Tibial artery (tissue), 4 donors: ENCODE results near the gene RBM12.

Source experiments
- DNase-seq, 2 donors: peaks; one replicate each; pipeline ENCODE4 v3.0.0-alpha.2; 2019
- H3K27ac ChIP-seq, 2 donors: fragments of 200-600 bp; sonication (generic) in 1 of 2; 1 replicate in 1 of 2; 2 replicates in 1 of 2; pipeline ENCODE4 v1.5.1; 2018 to 2019; ENCODE audit warnings: mild to moderate bottlenecking in 1 of 2
- H3K27me3 ChIP-seq, 2 donors: fragments of 200-600 bp; sonication (generic) in 1 of 2; one replicate each; pipeline versions ENCODE4 v1.5.1 to v1.6.0; 2016 to 2019
- H3K36me3 ChIP-seq, 3 donors: fragments of 200-600 bp; sonication (generic) in 2 of 3; one replicate each; pipeline ENCODE4 v1.5.1; 2016 to 2019; ENCODE audit warnings: mild to moderate bottlenecking in 2 of 3
- H3K4me1 ChIP-seq, 4 donors: fragments of 200-600 bp; sonication (generic) in 2 of 4; 1 replicate in 3 of 4; 2 replicates in 1 of 4; pipeline ENCODE4 v1.5.1; 2016 to 2019
- H3K4me3 ChIP-seq, 2 donors: fragments of 200-600 bp; sonication (generic) in 1 of 2; 1 replicate in 1 of 2; 2 replicates in 1 of 2; pipeline ENCODE4 v1.5.1; 2018 to 2019; ENCODE audit warnings: mild to moderate bottlenecking in 2 of 2
- H3K9me3 ChIP-seq, 3 donors: fragments of 200-600 bp; sonication (generic) in 1 of 3; one replicate each; pipeline ENCODE4 v1.5.1; 2016 to 2019
- intact Hi-C: fragments of 100-400 bp; cut with DNase I; formaldehyde crosslinking; loops from one replicate; pipeline ENCODE4 v1.15.0; 2023; ENCODE audit warnings: low total_unique reads
- TF ChIP-seq, protein P1 (sequence below), 2 experiments: fragments of 200-600 bp in 1 of 2; fragments of 450-650 bp in 1 of 2; IDR thresholded peaks; one replicate each; pipeline ENCODE4 v1.5.1; 2017 to 2019; ENCODE audit warnings: antibody characterized with exemption in 2 of 2, mild to moderate bottlenecking in 1 of 2, moderate library complexity in 1 of 2

Gene RBM12

GRCh38 chr20:35630636-35631035, 34.1 kb downstream of the RBM12 start:
- intact Hi-C loops, result no loop called here
- H3K36me3 ChIP-seq, result peaks cover 53 to 72% (median 72%) of the 10 kb centered on the region in 3 donors
- no peaks in the 10 kb centered on the region for H3K9me3 ChIP-seq
- peaks cover 0 to 5% (median 2%) of the 10 kb centered on the region in 4 donors for H3K4me1 ChIP-seq
- DNase-seq, result no peak
- TF ChIP-seq, protein P1, sequence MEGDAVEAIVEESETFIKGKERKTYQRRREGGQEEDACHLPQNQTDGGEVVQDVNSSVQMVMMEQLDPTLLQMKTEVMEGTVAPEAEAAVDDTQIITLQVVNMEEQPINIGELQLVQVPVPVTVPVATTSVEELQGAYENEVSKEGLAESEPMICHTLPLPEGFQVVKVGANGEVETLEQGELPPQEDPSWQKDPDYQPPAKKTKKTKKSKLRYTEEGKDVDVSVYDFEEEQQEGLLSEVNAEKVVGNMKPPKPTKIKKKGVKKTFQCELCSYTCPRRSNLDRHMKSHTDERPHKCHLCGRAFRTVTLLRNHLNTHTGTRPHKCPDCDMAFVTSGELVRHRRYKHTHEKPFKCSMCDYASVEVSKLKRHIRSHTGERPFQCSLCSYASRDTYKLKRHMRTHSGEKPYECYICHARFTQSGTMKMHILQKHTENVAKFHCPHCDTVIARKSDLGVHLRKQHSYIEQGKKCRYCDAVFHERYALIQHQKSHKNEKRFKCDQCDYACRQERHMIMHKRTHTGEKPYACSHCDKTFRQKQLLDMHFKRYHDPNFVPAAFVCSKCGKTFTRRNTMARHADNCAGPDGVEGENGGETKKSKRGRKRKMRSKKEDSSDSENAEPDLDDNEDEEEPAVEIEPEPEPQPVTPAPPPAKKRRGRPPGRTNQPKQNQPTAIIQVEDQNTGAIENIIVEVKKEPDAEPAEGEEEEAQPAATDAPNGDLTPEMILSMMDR (IDR thresholded peaks at IDR 0.05), result no peak
- H3K4me3 ChIP-seq, result no peak overlapping the region
- H3K27me3 ChIP-seq, result no peaks in the 10 kb centered on the region
- no peak overlapping the region for H3K27ac ChIP-seq

DNA sequence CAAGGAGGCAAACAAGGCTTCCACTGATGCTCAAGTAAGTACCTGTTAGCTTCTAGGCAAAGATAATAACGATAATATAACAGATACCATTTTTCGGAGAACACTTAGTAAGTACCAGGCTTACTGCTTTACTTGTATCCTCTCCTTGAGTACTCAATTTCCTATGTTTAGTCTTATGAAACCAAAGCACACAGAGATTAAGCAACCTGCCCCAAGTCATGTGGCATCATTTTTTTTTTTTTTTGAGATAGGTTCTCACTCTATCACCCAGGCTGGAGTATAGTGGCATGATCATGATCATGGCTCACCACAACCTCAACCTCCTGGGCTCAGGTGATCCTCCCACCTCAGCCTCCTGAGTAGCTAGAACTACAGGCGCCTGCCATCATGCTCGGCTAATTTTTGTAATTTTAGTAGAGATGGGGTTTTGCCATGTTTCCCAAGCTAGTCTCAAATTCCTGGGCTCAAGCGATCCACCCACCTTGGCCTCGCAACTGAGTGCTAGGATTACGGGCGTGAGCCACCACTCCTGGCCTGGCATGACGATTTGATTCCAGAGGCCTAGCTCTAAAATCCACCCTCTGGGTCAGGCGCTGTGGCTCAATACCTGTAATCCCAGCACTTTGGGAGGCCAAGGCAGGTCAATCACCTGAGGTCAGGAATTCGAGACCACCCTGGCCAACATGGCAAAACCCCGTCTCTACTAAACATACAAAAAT, 35.1 kb downstream of the RBM12 start:
- Histone ChIP-seq H3K27ac (no peak overlapping the region), H3K36me3 (peaks cover 60 to 83% (median 82%) of the 10 kb centered on the region in 3 donors), H3K9me3 (no peaks in the 10 kb centered on the region), H3K4me3 (no peak overlapping the region), H3K27me3 (no peaks in the 10 kb centered on the region), H3K4me1 (no peaks in the 10 kb centered on the region)
- intact Hi-C loops, result no loop called here
- TF ChIP-seq, protein P1 (IDR thresholded peaks at IDR 0.05), result no peak
- no peak for DNase-seq

DNA sequence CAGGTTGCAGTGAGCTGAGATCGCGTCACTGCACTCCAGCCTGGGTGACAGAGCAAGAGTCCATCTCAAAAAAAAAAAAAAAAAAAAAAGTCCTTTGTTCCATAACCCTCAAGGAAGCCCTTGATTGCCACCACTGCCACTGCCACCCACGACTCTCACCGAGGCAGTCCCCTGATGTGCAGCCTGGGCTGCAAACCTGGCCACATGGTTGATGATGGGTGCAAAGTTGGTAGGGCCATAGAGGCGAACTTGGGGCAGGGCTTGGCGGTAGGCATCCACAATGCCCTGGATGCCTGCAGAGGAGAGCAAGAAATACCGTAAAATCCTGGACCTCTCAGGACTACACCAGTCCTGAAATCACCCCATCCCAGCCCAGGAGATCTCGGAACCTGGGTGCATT, 37.6 kb downstream of the RBM12 start:
- no peak for DNase-seq
- Histone ChIP-seq H3K9me3 (no peaks in the 10 kb centered on the region), H3K27ac (no peak overlapping the region), H3K36me3 (peaks cover 60 to 86% (median 74%) of the 10 kb centered on the region in 3 donors), H3K27me3 (no peaks in the 10 kb centered on the region), H3K4me3 (no peak overlapping the region), H3K4me1 (no peaks in the 10 kb centered on the region)
- TF ChIP-seq, protein P1 (IDR thresholded peaks at IDR 0.05), result no peak
- intact Hi-C loops, result no loop called here

DNA sequence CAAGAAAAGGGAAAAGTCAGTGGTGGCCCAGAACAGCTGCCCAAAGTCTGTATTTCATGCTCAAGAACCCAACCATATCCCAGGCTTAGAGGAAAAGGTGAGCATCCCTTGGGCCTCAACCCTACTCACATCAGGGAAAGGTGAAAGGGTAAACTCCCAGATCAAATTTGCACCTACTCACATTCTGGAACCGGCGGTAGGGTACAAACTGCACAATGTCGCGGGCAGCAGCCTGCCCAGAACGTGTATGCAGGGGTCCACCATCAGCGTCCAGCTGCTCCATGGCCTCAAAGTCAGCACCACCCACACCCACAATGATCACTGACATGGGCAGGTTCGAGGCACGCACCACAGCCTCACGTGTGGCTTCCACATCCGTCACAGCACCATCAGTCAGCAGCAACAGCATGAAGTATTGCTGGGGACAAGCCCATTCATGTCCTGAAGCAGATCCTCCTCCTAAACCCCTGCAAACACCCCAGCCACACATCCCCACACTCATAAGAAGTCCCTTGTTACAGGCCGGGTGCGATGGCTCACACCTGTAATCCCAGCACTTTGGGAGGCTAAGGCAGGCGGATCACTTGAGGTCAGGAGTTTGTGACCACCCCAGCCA, 38.2 kb downstream of the RBM12 start:
- intact Hi-C loops, result no loop called here
- no peaks in the 10 kb centered on the region for H3K4me1 ChIP-seq
- no peaks in the 10 kb centered on the region for H3K9me3 ChIP-seq
- no peak overlapping the region for H3K27ac ChIP-seq
- TF ChIP-seq, protein P1 (IDR thresholded peaks at IDR 0.05), result no peak
- no peaks in the 10 kb centered on the region for H3K27me3 ChIP-seq
- H3K36me3 ChIP-seq, result peaks cover 60 to 85% (median 68%) of the 10 kb centered on the region in 3 donors
- no peak for DNase-seq
- H3K4me3 ChIP-seq, result no peak overlapping the region

- H3K4me3 ChIP-seq, result no peak overlapping the region
- H3K4me1 ChIP-seq, result no peaks in the 10 kb centered on the region
- no peaks in the 10 kb centered on the region for H3K27me3 ChIP-seq
- H3K27ac ChIP-seq, result no peak overlapping the region
- intact Hi-C loops, result no loop called here
- TF ChIP-seq, protein P1 (IDR thresholded peaks at IDR 0.05), result no peak
- no peak for DNase-seq
- H3K36me3 ChIP-seq, result peaks cover 56 to 81% (median 61%) of the 10 kb centered on the region in 3 donors
- no peaks in the 10 kb centered on the region for H3K9me3 ChIP-seq
These were observed 38.9 kb downstream of the RBM12 start for GRCh38 chr20:35625584-35626385.
